ENCODE measurements around the gene SPACA6. TPM values are rescaled to one million over a fixed set of nuclear protein-coding genes. Genes with fewer than 3 reads are reported as not detected.

The SPACA6 gene
- total RNA-seq, 1 donor from 2014 or later, result 28.9 TPM

- no peaks in the 10 kb centered on the region for H3K27me3 Mint-ChIP-seq
- H3K4me3 Mint-ChIP-seq (ENCODE audit: low read depth), result peak overlapping the region; percentile 87
- no peaks in the 10 kb centered on the region for H3K9me3 Mint-ChIP-seq (ENCODE audit: low read depth)
- peak overlapping the region; percentile 95 for H3K27ac Mint-ChIP-seq
- peaks cover 33% of the 10 kb centered on the region for H3K36me3 Mint-ChIP-seq (ENCODE audit: insufficient read depth)
- DNase-seq (ENCODE audit: low spot score, unreplicated experiment), result peak; percentile 44
- peaks cover 30% of the 10 kb centered on the region for H3K4me1 Mint-ChIP-seq (ENCODE audit: low read depth)
- TF ChIP-seq, protein P1, sequence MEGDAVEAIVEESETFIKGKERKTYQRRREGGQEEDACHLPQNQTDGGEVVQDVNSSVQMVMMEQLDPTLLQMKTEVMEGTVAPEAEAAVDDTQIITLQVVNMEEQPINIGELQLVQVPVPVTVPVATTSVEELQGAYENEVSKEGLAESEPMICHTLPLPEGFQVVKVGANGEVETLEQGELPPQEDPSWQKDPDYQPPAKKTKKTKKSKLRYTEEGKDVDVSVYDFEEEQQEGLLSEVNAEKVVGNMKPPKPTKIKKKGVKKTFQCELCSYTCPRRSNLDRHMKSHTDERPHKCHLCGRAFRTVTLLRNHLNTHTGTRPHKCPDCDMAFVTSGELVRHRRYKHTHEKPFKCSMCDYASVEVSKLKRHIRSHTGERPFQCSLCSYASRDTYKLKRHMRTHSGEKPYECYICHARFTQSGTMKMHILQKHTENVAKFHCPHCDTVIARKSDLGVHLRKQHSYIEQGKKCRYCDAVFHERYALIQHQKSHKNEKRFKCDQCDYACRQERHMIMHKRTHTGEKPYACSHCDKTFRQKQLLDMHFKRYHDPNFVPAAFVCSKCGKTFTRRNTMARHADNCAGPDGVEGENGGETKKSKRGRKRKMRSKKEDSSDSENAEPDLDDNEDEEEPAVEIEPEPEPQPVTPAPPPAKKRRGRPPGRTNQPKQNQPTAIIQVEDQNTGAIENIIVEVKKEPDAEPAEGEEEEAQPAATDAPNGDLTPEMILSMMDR (IDR thresholded peaks at IDR 0.05; ENCODE audit: unreplicated experiment), result no peak
These were observed 9.9 kb downstream of the SPACA6 start for GRCh38 chr19:51702825-51703574.

DNA sequence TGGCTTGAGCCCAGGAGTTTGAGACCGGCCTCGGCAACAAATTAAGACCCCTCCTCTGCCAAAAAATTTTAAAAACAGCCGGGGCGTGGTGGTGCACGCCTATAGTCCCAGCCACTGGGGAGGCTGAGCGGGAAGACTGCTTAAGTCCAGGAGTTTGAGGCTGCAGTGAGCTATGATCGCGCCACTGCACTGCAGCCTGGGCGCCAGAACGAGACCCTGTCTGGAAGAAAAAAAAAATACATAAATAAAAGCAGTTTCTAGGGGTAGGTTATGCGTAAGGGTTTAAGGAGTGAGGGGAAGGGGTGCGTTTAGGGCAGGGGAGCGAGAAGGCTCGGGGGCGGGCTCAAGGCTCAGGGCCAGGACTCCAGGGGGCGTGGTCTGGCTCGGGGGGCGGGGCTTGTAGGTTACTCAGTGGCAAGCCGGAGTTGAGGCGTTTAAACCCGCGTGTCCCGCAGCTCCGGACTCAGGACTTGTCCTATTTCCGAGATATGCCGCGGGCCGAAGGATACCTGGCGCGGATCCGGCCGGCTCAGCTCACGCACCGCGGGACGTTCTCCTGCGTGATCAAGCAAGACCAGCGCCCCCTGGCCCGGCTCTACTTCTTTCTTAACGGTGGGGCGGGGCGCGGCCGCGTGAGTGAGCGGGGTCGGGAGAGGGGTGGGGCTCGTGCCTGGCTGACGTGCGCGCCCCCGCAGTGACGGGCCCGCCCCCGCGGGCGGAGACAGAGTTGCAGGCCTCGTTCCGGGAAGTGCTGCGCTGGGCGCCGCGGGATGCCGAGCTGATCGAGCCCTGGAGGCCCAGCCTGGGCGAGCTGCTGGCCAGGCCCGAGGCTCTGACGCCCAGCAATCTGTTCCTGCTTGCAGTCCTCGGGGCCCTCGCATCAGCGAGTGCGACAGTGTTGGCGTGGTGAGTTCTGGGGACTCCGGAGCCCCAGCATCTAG is 10.7 kb downstream of the SPACA6 start:
- H3K4me3 Mint-ChIP-seq (ENCODE audit: low read depth), result peak overlapping the region; percentile 87
- H3K36me3 Mint-ChIP-seq (ENCODE audit: insufficient read depth), result peaks cover 29% of the 10 kb centered on the region
- H3K27me3 Mint-ChIP-seq, result peaks cover 3% of the 10 kb centered on the region
- H3K27ac Mint-ChIP-seq, result peak overlapping the region; percentile 95
- no peaks in the 10 kb centered on the region for H3K9me3 Mint-ChIP-seq (ENCODE audit: low read depth)
- TF ChIP-seq, protein P1 (IDR thresholded peaks at IDR 0.05; ENCODE audit: unreplicated experiment), result peak; percentile 63
- peaks cover 30% of the 10 kb centered on the region for H3K4me1 Mint-ChIP-seq (ENCODE audit: low read depth)
- DNase-seq (ENCODE audit: low spot score, unreplicated experiment), result peak; percentile 91

GRCh38 chr19:51704626-51705025 is 11.5 kb downstream of the SPACA6 start:
- Mint-ChIP-seq H3K9me3 (ENCODE audit: low read depth) (no peaks in the 10 kb centered on the region), H3K4me3 (ENCODE audit: low read depth) (peak overlapping the region; percentile 87), H3K27me3 (peaks cover 5% of the 10 kb centered on the region), H3K27ac (peak overlapping the region; percentile 95), H3K36me3 (ENCODE audit: insufficient read depth) (peaks cover 26% of the 10 kb centered on the region), H3K4me1 (ENCODE audit: low read depth) (peaks cover 30% of the 10 kb centered on the region)
- no peak for DNase-seq (ENCODE audit: low spot score, unreplicated experiment)
- TF ChIP-seq, protein P1 (IDR thresholded peaks at IDR 0.05; ENCODE audit: unreplicated experiment), result no peak

GRCh38 chr19:51706296-51706695 is 13.2 kb downstream of the SPACA6 start:
- Mint-ChIP-seq H3K27me3 (peaks cover 19% of the 10 kb centered on the region), H3K4me1 (ENCODE audit: low read depth) (peaks cover 28% of the 10 kb centered on the region), H3K36me3 (ENCODE audit: insufficient read depth) (peaks cover 21% of the 10 kb centered on the region), H3K4me3 (ENCODE audit: low read depth) (peak overlapping the region; percentile 37), H3K27ac (peak overlapping the region; percentile 45), H3K9me3 (ENCODE audit: low read depth) (no peaks in the 10 kb centered on the region)
- TF ChIP-seq, protein P1 (IDR thresholded peaks at IDR 0.05; ENCODE audit: unreplicated experiment), result no peak
- no peak for DNase-seq (ENCODE audit: low spot score, unreplicated experiment)

- Mint-ChIP-seq H3K9me3 (ENCODE audit: low read depth) (no peaks in the 10 kb centered on the region), H3K27me3 (peaks cover 24% of the 10 kb centered on the region), H3K36me3 (ENCODE audit: insufficient read depth) (peaks cover 19% of the 10 kb centered on the region), H3K27ac (peak overlapping the region; percentile 45), H3K4me3 (ENCODE audit: low read depth) (peak overlapping the region; percentile 12), H3K4me1 (ENCODE audit: low read depth) (peaks cover 26% of the 10 kb centered on the region)
- no peak for DNase-seq (ENCODE audit: low spot score, unreplicated experiment)
- TF ChIP-seq, protein P1 (IDR thresholded peaks at IDR 0.05; ENCODE audit: unreplicated experiment), result no peak
These were observed 13.8 kb downstream of the SPACA6 start for GRCh38 chr19:51706885-51707284.

Data from progenitor cell of endocrine pancreas (in vitro differentiated cells).